WTC11 (cell line): ENCODE results near the gene LSM7. TPM values are rescaled to one million over a fixed set of nuclear protein-coding genes. Genes with fewer than 3 reads are reported as not detected.

ENCODE experiments used
- ATAC-seq: fragments of 200-7000 bp; cut with Tn5 transposase; 2 replicates; pipeline ENCODE4 v1.10.0; 2021; ENCODE audit warnings: mild to moderate bottlenecking, moderate library complexity
- CTCF ChIA-PET: fragments of 300-600 bp; sonication (Branson Sonifier 250); formaldehyde crosslinking; loops from one replicate; lab custom pipeline; 2021; ENCODE audit warnings: antibody characterized with exemption; lab: Charles Lee
- POLR2A ChIA-PET: fragments of 350-600 bp; sonication (Branson Sonifier 250); formaldehyde crosslinking; loops from one replicate; lab custom pipeline; 2021; ENCODE audit warnings: antibody characterized with exemption; lab: Charles Lee
- DNase-seq: peaks from one replicate; pipeline ENCODE4 v3.0.0; 2021; ENCODE audit warnings: low spot score
- H3K27ac Mint-ChIP-seq: 2 replicates; pipeline ENCODE4 v1.8.0; 2021; ENCODE audit warnings: mixed read lengths
- H3K27me3 Mint-ChIP-seq: 2 replicates; pipeline ENCODE4 v1.8.0; 2021; ENCODE audit warnings: low read depth, mild to moderate bottlenecking, moderate library complexity, mixed read lengths
- H3K36me3 Mint-ChIP-seq: 2 replicates; pipeline ENCODE4 v1.8.0; 2021; ENCODE audit warnings: mixed read lengths
- H3K4me1 Mint-ChIP-seq: 2 replicates; pipeline ENCODE4 v1.8.0; 2022; ENCODE audit warnings: mixed read lengths
- H3K4me3 Mint-ChIP-seq: 2 replicates; pipeline ENCODE4 v1.8.0; 2021; ENCODE audit warnings: mild to moderate bottlenecking, moderate library complexity, mixed read lengths
- H3K9me3 Mint-ChIP-seq: 2 replicates; pipeline ENCODE4 v1.8.0; 2021; ENCODE audit warnings: mixed read lengths
- CDX4 ChIP-seq: fragments of 250-450 bp; sonication (Bioruptor Pico); IDR thresholded peaks from 2 replicates; pipeline ENCODE4 v1.9.0; 2021; ENCODE audit warnings: moderate library complexity, mild to moderate bottlenecking, inconsistent platforms, borderline replicate concordance
- CTCF ChIP-seq: fragments of 200-600 bp; IDR thresholded peaks from 2 replicates; pipeline ENCODE4 v1.8.0; 2022; ENCODE audit warnings: antibody characterized with exemption
- ERG ChIP-seq: fragments of 250-450 bp; sonication (Bioruptor Pico); IDR thresholded peaks from 2 replicates; pipeline ENCODE4 v1.8.0; 2021; ENCODE audit warnings: mild to moderate bottlenecking
- FOXP4 ChIP-seq: sonication (generic); formaldehyde crosslinking; IDR thresholded peaks from 2 replicates; pipeline ENCODE4 v1.8.0; 2022; ENCODE audit warnings: mild to moderate bottlenecking, missing genetic modification reagents
- IRF2 ChIP-seq: sonication (generic); formaldehyde crosslinking; IDR thresholded peaks from 2 replicates; pipeline ENCODE4 v1.8.0; 2022; ENCODE audit warnings: low read depth, missing genetic modification reagents, borderline replicate concordance
- NFYB ChIP-seq: sonication (generic); formaldehyde crosslinking; conservative IDR thresholded peaks from 2 replicates; pipeline ENCODE4 v1.8.0; 2022; ENCODE audit warnings: low read depth, missing genetic modification reagents
- NR3C1 ChIP-seq: sonication (generic); formaldehyde crosslinking; conservative IDR thresholded peaks from 2 replicates; pipeline ENCODE4 v1.8.1; 2023; ENCODE audit warnings: low read depth, mild to moderate bottlenecking, missing genetic modification reagents
- PREB ChIP-seq: sonication (generic); formaldehyde crosslinking; IDR thresholded peaks from 2 replicates; pipeline ENCODE4 v1.8.1; 2022; ENCODE audit warnings: mild to moderate bottlenecking, missing genetic modification reagents, moderate library complexity, borderline replicate concordance
- ZNF396 ChIP-seq: fragments of 250-450 bp; sonication (Bioruptor Pico); IDR thresholded peaks from 2 replicates; pipeline ENCODE4 v1.8.0; 2021; ENCODE audit warnings: mild to moderate bottlenecking, moderate library complexity, borderline replicate concordance
- ZNF671 ChIP-seq: fragments of 250-450 bp; sonication (Bioruptor Pico); IDR thresholded peaks from 2 replicates; pipeline ENCODE4 v1.8.0; 2021; ENCODE audit warnings: mild to moderate bottlenecking
- total RNA-seq: library from RNA; stranded (reverse); gene quantifications from 3 replicates; pipeline ENCODE4 v1.2.3, GENCODE V29; 2021

Gene LSM7
- total RNA-seq, 1 experiment from 2014 or later: 245 TPM

GRCh38 chr19:2358548-2359173, 30.3 kb upstream of the LSM7 start:
- H3K36me3 Mint-ChIP-seq: no peaks in the 10 kb centered on the region
- TF ChIP-seq IRF2 (no peak), ERG (CRISPR knock-in tag) (no peak), ZNF396 (CRISPR knock-in tag) (no peak)
- POLR2A ChIA-PET: no interaction called here

DNA sequence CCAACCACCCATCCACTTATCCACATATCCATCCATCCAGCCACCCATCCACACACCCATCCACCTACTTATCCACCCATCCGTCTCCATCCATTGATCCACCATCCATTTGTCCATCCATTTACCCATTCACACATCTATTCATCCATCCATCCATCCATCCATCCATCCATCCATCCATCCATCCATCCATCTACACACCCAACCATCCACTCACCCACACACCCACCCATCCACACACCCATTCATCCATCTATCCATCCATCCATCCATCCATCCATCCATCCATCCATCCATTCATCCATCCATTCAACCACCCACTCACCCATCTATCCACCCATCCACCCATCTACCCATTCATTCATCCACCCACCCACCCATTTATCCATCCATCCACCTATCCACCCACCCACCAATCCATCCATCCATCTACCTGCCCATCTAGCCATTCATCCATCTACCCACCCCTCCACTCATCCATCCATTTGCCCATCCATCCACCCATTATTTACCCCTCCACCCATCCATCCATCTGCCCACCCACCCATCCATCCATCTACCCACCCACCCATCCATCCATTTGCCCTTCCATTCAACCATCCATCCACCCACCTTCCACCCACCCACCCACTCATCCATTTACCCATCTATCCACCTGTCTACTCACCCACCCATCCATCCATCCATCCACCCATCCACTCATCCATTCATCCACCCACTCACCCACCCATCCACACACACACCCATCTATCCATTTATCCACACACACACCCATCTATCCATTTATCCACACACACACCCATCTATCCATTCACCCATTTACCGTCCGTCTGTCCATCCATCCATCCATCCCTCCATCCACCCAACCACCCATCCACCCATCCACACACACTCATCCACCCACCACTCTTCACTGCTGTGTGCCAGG, 29.2 kb upstream of the LSM7 start:
- DNase-seq: no peak
- no peak overlapping the region for H3K4me3 Mint-ChIP-seq
- no peak overlapping the region for H3K27ac Mint-ChIP-seq
- no peak for TF ChIP-seq NFYB (CRISPR knock-in tag)
- no peak for TF ChIP-seq CTCF
- no peak for TF ChIP-seq PREB
- H3K9me3 Mint-ChIP-seq: no peaks in the 10 kb centered on the region
- H3K36me3 Mint-ChIP-seq: no peaks in the 10 kb centered on the region
- no peak for ATAC-seq
- POLR2A ChIA-PET: no interaction called here
- peaks cover 11% of the 10 kb centered on the region for H3K27me3 Mint-ChIP-seq
- peaks cover 5% of the 10 kb centered on the region for H3K4me1 Mint-ChIP-seq
- CTCF ChIA-PET: no interaction called here

More at GRCh38 chr19:2358548-2359173, 30.3 kb upstream of the LSM7 start:
- DNase-seq: no peak
- no peak overlapping the region for H3K27ac Mint-ChIP-seq
- ATAC-seq: no peak
- H3K4me3 Mint-ChIP-seq: no peak overlapping the region
- CTCF ChIA-PET: no interaction called here
- no peaks in the 10 kb centered on the region for H3K9me3 Mint-ChIP-seq
- peaks cover 5% of the 10 kb centered on the region for H3K4me1 Mint-ChIP-seq
- H3K27me3 Mint-ChIP-seq: peaks cover 11% of the 10 kb centered on the region

DNA sequence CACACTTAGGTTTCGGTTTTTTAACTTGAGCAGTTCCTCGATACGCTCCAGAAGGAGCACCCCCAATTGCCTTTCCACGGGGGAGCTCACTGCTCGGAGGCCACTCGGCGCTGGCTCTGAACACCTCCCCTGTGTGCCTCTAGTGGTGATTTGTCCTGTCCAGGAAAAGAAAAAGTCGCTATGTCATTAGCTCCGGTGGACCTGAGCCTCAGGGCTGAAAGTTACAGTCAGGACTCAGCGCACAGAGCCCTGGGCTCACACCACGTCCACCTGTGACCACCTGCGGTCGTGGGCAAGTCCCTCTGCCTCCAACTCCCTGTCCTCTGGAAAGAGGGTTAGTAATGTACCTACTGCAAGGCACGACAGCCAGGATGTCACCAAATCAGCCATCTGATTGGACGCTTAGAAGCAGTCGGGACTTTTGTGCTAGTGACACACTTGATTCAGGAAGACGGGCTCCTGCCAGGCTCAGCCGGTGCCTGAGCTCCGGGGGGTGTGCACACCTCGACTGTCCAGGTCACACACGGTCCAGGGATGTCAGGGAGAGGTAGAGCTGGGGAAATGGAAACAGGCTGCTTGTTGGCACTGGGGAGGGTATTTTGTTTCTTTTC, 27.8 kb upstream of the LSM7 start:
- POLR2A ChIA-PET: interaction anchor here (0.5 kb wide), 1 partner anchor 91 kb away, joined by 3 read pairs; no protein-coding TSS in a partner anchor
- CTCF ChIA-PET: interaction anchor here (1.0 to 2.0 kb wide), 3 partner anchors 23 to 36 kb away, joined by 3 to 7 read pairs (median 4); no protein-coding TSS in a partner anchor
- H3K9me3 Mint-ChIP-seq: no peaks in the 10 kb centered on the region

More for the DNA sequence above, 27.8 kb upstream of the LSM7 start:
- ATAC-seq (no peak; the same call in 1 of the 2 replicates), DNase-seq (no peak)
- Mint-ChIP-seq H3K27ac (no peak overlapping the region), H3K27me3 (peaks cover 11% of the 10 kb centered on the region)
- TF ChIP-seq FOXP4 (CRISPR knock-in tag): no peak
- no peak for TF ChIP-seq ZNF671 (CRISPR knock-in tag)
- TF ChIP-seq CDX4 (CRISPR knock-in tag): no peak
- no peak for TF ChIP-seq NR3C1 (CRISPR knock-in tag)
- TF ChIP-seq, all 79 proteins: peak for 0
- no peak overlapping the region for H3K4me3 Mint-ChIP-seq
- no peaks in the 10 kb centered on the region for H3K36me3 Mint-ChIP-seq
- peaks cover 5% of the 10 kb centered on the region for H3K4me1 Mint-ChIP-seq
